NCI-H1930 (cell line): ENCODE data around the gene GRIK1.
"Not testable (repeated sequence)": the region's sequence is repeated elsewhere in the genome, so short reads cannot be mapped to it uniquely, and the experiment has no call there.

Experiments
- DNase-seq, 2 experiments: peaks; one replicate each; lab custom pipeline; 2025; lab: John Stamatoyannopoulos, UW

GRIK1 gene

DNA sequence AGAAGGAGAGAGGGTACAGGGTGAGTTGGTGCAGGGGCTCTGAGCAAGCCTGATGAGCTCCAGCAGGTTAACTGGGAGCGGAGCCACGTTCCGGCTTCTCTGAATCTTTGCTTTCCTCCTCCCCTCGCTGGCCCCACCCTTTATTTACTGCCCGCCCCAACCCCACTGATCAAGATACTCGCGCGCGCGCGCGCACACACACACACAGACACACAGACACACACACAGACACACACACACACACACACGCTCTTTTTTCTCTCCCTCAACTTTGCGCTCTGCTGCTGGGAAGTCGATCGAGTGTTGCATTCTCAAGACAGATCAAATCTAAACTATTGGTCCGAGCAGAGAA is at the start of gene GRIK1:
Gene GRIK1 (minus strand): TSS at position 73 of the 352 bp plus-strand sequence.
- DNase-seq, result no peak

DNA sequence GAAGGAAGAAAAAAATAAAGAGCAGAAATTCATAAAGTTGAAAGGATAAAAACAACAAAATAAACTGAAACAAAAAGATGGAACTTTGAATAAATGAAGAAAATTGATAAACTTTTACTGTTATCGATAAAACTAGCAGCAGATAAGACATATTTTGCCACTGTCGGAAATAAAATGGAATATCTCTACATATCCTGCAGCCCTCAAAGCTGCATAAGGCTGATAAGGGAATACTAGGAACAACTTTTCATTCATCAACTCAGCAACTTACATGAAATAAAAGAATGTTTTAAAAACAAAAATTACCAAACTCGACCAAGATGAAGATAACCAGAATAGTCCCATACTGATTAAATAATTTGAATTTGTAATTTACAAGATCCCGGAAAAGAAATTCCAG is 48.0 kb upstream of the GRIK1 start:
- DNase-seq, result no peak

DNA sequence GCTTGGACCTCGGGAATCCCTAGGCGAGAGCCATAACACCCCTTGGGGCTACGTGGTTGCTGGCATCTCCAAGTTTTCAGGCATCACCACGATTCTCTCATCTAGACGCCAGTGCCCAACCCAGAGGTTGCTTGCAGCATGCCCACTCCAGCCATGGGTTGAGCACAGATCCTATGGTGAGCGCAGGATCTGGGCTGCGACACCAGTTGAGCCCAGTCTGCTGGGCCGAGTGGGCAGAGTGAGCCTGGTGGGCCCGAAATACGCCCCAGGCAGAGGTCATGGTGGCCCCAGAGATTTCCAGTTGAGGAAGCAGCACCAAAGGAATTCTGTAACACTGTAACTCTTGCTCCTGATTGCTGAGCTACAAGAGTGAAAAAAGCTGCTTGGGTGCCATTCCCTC is 46.1 kb upstream of the GRIK1 start:
- no peak for DNase-seq

DNA sequence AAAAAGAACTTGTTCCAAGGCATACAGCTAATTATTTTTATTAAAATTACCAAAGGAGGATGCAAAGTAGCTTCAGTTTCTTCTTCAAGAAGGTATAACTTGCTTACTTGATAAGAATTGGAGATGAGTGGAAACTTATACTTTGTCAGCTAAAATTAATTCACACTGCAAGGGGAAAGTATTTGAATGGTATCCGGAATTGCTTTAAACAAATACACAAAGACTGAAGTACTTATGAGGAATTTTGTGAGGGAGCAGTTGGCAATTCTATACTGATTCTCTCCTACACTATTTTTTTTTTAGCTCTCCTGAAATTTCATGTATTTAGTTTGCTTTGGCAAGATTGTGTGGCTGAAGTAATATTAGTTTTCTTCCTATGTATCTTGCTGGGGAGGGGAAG is 39.2 kb upstream of the GRIK1 start:
- no peak for DNase-seq

DNA sequence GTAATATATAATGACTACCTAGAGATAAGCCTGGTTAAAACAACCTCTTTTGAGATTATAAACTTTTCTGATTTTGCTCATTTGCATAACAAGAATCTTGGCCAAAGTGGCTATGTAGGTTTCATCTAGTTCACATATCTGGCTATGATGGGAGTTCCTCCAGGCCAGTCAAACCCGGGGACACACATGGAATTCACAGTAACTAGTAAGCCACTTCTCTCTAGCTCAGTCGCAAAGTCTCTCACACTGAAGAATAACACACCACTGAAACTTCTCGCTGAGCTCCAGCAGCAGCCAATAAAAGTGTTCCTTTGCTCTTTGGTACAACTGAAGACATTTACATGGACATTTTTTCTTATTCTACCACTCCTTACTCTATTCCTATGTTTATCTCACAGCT is 36.0 kb upstream of the GRIK1 start:
- DNase-seq, result no peak

DNA sequence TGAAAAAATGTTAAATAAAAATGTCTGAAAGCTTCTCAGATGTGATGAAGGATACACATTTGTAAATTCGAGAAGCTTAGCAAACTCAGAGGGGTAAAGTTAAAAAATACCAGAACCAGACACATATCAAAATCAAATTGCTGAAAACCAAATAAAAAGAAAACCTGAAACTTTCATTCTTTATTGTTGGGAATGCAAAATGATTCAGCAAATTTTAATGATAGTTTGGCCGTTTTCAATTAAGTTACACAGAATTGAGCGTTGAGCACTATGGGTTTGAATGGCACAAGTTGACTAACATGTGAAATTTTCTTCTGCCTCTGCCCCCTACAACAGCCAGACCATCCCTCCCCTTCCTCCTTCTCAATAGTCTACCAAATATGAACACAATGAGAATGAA is 33.5 kb upstream of the GRIK1 start:
- DNase-seq, result no peak

DNA sequence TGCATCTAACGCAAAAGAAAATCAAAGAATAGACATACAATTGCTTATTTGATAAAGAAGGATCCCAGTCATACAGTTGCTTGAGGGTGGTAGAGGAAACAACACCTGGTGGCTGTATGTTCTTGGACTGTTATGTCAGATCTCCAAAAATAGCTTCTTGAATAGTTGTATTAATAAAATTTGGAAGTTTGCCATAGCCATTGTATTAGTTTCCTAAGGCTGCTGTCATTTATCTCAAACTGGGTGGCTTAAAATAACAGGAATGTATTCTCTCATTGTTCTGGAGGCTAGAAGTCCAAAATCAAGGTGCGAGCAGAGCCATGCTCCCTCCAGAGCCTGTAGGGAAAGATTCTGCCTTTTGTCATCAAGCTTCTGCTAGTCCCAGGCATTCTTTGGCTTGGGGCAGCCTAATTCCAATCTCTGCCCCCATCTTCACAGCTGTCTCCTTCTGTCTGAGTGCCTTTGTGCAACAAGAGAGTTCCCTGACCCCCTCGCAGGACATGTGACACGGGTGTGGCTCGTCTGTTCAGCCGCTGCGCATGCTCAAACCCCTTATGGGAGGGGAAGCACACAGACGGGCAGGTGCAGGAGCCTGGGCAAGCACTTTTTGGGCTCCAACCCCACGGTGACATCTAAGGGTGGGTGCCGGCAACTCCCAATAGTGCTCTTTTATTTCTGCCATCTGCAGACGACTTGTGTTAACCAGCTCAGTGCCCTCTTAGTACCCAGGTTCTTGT is 21.7 kb upstream of the GRIK1 start:
- no peak for DNase-seq

DNA sequence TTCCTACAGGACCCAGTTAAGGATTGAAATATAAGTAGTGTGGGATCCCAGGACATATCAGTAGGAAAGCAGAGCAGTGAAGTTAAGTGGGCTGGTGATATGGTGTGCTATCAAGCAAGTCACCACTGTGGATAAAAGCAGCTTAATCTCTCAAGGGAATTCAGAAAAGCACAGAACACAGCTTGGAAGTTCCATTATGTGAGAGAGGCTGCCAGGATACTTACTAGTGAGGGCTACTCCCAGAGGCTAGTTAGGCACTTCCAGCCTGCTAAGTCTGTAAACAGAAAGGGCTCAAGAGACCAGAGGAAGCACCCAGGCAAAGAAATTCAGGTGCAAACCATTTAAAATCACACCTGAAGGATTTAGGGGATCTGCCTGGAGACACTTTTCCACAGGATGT is 18.8 kb upstream of the GRIK1 start:
- no peak for DNase-seq

DNA sequence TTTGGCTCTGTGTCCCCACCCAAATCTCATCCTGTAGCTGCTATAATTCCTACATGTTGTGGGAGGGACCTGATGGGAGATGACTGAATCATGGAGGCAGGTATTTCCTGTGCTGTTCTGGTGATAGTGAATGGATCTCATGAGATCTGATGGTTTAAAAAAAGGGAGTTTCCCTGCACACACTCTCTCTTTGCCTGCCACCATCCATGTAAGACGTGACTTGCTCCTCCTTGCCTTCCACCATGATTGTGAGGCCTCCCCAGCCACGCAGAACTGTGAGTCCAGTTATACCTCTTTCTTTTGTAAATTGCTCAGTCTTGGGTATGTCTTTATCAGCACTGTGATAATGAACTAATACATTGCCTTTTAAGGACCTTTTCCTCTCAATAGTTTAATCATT is 18.2 kb upstream of the GRIK1 start:
- DNase-seq, result not testable (repeated sequence)

DNA sequence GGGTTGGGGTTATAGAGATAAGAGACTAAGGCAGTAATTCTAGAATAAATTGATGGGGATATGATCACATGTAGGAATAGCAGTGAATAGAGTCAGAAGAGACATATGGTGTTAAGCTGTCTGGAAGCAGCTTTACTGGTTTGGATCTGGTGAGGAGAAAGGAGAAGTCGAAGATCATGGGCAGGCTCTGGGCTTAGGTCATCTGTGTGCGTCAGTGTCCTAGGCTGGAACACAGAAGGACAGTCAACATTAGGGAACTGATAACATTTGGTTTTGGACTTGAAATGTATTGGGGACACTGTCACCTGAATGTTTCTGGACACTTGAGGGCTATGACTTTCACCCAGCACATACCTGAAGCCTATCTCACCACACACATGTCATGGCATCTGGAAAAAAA is 13.9 kb upstream of the GRIK1 start:
- DNase-seq, result no peak

DNA sequence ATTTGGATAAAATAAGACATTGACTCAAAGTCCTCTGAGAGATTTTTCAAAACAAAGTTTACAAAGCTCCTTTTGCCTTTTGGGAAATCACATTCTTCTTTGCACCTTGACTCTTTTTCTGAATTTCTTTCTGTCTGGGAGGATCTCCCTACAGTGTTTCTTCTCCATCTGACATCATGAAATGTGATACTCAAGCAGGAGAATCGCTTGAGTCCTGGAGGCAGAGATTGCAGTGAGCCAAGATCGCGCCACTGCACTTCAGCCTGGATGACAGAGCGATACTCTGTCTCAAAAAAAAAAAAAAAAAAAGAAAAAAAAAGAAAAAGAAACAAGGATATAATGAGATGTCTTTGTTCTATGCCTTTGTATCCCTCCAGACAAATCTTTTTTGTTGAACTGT is 13.3 kb upstream of the GRIK1 start:
- no peak for DNase-seq

DNA sequence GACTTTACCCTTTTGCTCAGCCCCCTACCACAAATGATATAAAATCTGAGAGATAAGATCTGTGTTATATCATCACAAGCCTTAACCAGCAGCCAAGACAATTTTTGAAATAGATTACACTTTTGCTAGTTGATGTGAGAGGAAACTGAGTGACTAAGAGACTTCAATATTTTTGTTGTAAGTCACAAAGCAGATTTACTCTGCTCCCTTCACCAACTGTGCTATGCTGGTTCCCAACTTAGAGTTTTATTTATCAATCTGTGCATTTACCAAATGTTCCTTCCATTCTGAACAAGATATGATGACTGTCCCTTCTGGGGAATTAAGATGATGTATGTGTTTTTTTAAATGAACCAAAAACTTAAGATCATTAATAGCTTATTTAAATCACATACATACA is 12.1 kb upstream of the GRIK1 start:
- DNase-seq, result no peak

DNA sequence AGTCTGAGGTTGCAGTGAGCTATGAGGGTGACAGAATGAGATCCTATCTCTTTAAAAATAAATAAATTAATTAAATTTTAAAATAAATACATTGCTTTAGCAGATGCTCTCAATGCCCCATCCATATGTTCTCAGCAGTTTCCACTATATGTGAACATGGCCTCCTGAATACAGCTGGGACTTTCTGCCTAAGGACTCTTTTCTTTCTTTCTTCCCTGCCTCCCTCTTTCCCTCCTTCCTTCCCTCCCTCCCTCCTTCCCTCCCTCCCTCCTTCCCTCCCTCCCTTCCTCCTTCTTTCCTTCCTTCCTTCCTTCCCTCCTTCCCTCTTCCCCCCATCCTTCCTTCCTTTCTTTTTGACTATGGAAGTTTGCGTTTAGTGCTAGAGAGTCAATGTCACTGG is 10.2 kb upstream of the GRIK1 start:
- DNase-seq, result no peak

DNA sequence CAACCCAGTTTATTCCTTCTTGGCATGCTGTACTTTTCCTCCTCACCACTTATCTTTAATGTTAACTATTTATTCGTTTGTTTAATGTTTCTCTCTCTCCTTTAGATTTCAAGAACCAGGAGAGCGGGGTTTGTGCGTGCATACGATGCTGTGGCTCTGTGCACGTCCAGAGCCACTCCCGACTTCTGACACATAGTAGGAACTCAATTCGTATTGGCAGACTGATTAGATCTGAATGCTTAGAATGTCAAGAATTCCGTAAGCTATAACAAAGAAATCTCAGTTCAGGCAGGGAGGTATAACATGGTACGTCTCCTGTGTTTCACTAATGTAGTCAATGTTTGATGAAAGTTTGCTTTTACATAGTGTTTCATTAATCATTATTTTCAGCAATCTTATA is 7.3 kb upstream of the GRIK1 start:
- DNase-seq, result no peak

DNA sequence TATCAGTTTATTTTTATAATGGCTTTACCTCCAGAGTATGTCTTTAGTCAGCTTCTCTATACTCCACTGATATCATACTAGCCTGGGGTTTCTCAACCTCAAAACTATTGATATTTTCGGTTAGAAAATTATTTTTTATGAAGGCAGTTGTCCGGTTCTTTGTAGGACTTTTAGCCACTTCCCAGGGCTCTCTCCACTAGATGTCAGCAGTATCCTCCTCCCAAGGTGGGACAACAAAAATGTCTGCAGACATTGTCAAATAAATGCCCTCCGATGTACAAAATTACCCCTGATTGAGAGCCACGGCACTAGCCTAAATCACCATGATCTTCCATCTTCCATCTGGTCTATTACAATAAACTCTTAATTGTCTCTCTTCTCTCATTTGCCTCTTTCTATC is 4.1 kb upstream of the GRIK1 start:
- DNase-seq, result no peak

DNA sequence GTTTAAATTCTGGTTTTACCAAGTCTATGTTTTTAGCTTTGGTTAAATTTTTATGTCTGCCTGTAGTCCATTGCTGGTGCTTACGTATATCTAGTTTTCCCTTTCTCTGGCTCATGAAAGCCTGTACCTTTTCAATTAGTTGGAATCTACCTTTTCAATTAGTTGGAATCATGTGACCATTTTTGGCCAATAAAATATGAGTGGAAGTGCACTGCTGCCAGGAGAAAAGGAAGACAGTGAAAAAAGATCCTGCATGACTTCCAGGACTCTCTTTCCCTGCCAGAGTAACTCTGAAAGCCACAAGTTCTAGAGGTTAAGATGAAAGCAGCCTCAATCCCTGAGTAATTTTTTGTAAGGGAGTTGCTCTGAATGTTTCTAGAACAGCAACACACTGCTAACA is 2.2 kb upstream of the GRIK1 start:
- DNase-seq, result no peak

DNA sequence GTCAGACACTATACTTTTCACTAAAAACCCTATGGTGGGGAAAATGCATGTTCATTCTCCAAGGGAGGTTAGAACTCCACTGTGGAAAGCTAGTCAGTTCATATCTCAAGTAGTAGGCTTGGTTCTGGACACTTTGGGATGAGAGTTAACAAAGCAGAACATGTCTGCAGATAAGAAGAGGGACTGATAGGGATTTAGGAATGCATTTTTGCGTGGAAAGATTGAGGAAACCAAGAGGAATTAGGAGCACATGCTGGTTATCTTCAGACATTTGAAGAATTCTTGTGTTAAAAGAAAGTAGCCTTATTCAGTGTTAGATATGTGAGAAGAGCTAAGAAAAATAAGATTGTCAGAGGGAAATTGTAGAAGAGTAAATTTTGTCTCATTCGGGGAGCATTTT is 1.2 kb upstream of the GRIK1 start:
- DNase-seq, result no peak

DNA sequence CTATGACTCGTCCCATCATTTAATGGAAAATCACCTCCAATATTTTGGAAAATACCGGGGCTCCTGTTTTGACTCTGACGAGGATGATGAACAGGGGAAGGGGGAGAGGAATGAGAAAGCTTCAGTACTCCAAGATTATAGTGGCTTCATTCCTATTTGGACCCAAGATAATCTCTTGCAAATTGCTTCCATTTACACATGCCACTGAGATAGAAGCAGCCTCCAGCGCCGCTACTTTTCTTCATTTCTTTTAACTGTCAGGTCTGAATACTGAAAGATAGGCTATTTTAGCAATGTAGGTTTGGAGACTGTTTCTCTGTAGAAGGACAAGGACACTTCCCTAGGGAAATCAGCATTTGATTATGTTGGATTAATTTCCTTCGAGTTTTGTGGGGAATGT is 565 bp upstream of the GRIK1 start:
- DNase-seq, result no peak

DNA sequence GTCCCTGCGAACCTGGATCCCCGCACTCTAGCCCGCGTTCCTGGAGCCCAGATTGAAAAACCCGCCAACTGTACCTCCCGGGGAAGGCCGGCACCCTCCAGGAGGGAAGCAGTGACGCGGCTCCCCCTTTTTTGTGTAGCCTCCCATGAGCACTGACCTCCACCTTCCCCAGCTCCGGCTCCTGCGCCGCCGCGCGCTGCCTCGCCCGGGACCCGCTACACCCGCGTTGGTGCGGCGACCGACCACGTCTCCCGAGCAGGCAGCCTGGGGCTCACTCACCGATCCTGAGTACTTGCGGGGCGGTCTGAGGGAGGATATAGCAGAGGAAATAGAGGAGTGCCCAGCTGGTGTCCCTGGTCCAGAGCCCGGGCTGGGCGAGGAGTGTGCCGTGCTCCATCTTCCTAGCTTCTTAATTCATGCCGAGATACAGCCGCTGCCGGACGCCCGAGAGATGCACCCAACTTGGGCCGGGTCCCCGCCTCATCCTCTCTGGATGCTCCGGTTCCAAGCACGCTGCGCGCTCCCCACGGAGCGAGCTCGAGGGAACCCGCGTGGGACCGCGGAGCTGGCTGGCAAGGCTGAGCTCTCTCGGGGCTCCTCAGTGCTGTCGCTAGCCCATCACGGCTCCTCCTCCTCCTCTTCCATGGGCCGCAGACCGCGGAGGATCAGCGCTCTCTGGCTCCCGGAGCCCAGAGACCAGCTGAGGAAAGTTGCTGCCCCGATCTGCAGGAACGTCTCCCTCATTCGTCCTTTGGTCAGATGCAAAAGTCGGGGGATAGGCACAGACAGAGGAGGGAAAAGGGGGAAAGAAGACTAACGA is 482 bp downstream of the GRIK1 start:
- no peak for DNase-seq

DNA sequence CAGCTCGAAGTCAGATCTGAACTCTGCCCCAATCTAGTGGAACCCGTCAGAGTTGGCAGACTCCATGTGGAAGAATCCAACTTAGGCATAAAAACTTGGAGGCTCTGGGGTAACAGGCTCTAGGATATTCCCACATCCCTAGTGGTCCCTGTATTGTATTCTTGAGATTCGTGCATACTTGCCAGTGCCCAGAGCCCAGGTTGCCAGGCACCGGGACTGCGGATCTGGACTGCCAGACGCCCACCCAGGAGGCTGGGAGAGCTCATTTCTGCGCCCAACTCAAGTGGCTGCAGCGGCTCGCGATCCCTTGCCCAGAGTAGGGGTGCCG is 1.1 kb downstream of the GRIK1 start:
- no peak for DNase-seq

DNA sequence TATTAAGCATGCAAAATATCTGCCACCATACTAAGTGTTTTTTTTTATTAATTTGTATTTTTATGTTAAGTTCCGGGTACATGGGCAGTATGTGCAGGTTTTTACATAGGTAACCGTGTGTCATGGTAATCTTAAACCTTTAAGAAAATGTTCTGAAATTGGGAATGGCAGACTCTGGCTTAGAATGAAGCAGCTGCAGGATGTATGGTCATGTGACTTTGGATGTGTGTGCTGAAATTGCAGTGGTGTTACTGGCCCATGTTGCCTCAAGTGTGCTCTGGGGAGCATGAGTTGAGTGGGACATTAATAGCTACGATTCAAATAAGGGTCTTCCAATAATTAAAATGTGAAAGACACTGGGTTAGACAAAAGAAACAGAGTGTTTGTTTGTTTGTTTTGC is 6.7 kb downstream of the GRIK1 start:
- DNase-seq, result no peak

DNA sequence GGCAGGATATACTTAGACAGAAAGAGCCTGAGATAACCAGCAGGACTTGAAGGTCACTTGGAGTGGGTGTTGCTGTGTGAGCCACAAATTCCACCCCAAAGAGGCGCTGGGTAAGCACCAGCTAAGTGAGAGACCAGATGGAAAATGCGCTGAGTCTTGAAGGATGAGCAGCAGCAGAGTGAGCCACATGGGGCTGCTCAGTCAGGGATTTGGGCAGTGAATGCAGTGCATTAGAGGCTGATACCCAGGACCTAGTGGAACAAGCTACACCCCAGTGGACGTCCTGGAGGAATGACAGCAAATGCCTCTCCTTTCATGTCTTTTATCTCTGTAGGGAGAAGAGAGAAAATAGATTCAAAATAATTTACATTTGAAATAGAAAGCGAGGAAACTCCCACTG is 11.3 kb downstream of the GRIK1 start:
- DNase-seq, result no peak

DNA sequence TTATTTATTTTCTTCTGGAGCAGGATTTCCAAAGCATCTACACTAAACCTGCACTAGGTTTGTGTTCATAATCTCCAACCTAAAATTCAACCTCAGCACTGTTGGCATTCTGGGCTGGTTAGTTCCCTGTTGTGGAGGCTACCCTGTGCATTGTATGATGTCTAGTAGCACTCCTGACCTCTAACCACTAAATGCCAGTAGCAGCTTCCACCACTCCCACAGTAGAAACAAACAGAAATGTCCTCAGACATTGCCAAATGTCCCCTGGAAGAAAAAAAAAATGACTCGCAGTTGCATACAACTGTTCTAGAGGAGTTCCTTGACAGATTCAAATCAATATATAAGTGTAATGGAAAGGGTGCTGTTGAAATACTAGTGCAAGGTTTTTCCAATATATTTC is 18.9 kb downstream of the GRIK1 start:
- DNase-seq, result no peak

DNA sequence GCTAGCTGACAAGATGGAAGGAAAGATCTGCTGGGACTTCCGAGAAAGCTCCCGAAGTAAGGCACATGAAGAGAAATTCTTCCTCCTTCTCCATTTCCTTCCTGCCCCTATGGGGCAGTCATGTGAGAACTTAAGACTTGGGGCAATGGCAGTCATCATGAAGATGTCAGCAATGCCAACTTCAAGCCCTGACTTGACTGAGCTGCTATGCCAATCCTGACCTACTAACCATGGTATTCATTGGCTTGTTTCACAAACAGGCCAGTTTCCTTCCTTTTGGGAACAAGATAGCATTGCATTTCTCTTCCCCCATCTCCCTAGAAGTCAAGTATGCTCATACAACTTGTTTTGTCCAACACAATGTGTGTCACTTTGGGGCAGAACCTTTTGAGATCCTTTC is 25.5 kb downstream of the GRIK1 start:
- no peak for DNase-seq
